Measurements from ENCODE around the gene ZNF200. TPM values are rescaled to one million over a fixed set of nuclear protein-coding genes. Genes with fewer than 3 reads are reported as not detected.
"Not testable (repeated sequence)": the region's sequence is repeated elsewhere in the genome, so short reads cannot be mapped to it uniquely, and the experiment has no call there.

ZNF200 gene
- total RNA-seq, 1 experiment from 2014 or later = 13.0 TPM

- ChIA-PET CTCF (no interaction called here), POLR2A (ENCODE audit: low non-redundant PET) (no interaction called here)
- no peak overlapping the region for H3K4me3 ChIP-seq (ENCODE audit: low read depth, low read length, poor library complexity, severe bottlenecking)
- no peak for TF ChIP-seq EZH2 (IDR thresholded peaks at IDR 0.05; ENCODE audit: borderline replicate concordance, low read depth, low read length, poor library complexity, severe bottlenecking)
- TF ChIP-seq CTCF (conservative IDR thresholded peaks at IDR 0.05; ENCODE audit: low read depth, low read length) = no peak
- no peaks in the 10 kb centered on the region for H3K9me3 ChIP-seq (ENCODE audit: low read depth, low read length, poor library complexity, severe bottlenecking)
- peaks cover 16% of the 10 kb centered on the region for H3K27me3 ChIP-seq (replicated peaks; ENCODE audit: insufficient read depth, low read depth, low read length, poor library complexity)
- no peak for DNase-seq (ENCODE audit: low spot score)
- H3K36me3 ChIP-seq (ENCODE audit: insufficient read depth, low read length, poor library complexity, severe bottlenecking) = no peaks in the 10 kb centered on the region
- BruUV-seq (replicated peaks) = no TSS peak
- no peak overlapping the region for H3K27ac ChIP-seq (ENCODE audit: low read depth, low read length, poor library complexity, severe bottlenecking)
- H3K4me1 ChIP-seq (ENCODE audit: insufficient read depth, low read length, poor library complexity, severe bottlenecking) = peaks cover 3% of the 10 kb centered on the region
- intact Hi-C loops (cut with micrococcal nuclease; ENCODE audit: unreplicated experiment) = no loop called here
These were observed 41.7 kb upstream of the ZNF200 start for GRCh38 chr16:3276679-3277078.

- H3K36me3 ChIP-seq (ENCODE audit: insufficient read depth, low read length, poor library complexity, severe bottlenecking) = no peaks in the 10 kb centered on the region
- H3K27me3 ChIP-seq (replicated peaks; ENCODE audit: insufficient read depth, low read depth, low read length, poor library complexity) = peaks cover 16% of the 10 kb centered on the region
- no peak overlapping the region for H3K27ac ChIP-seq (ENCODE audit: low read depth, low read length, poor library complexity, severe bottlenecking)
- CTCF ChIA-PET = no interaction called here
- DNase-seq (ENCODE audit: low spot score) = no peak
- H3K4me3 ChIP-seq (ENCODE audit: low read depth, low read length, poor library complexity, severe bottlenecking) = no peak overlapping the region
- peaks cover 3% of the 10 kb centered on the region for H3K4me1 ChIP-seq (ENCODE audit: insufficient read depth, low read length, poor library complexity, severe bottlenecking)
- POLR2A ChIA-PET (ENCODE audit: low non-redundant PET) = no interaction called here
- TF ChIP-seq CTCF (conservative IDR thresholded peaks at IDR 0.05; ENCODE audit: low read depth, low read length) (no peak), EZH2 (IDR thresholded peaks at IDR 0.05; ENCODE audit: borderline replicate concordance, low read depth, low read length, poor library complexity, severe bottlenecking) (no peak)
- intact Hi-C loops (cut with micrococcal nuclease; ENCODE audit: unreplicated experiment) = no loop called here
- H3K9me3 ChIP-seq (ENCODE audit: low read depth, low read length, poor library complexity, severe bottlenecking) = no peaks in the 10 kb centered on the region
- no TSS peak for BruUV-seq (replicated peaks)
These were observed 40.0 kb upstream of the ZNF200 start for GRCh38 chr16:3274947-3275346.

- BruUV-seq (replicated peaks) = no TSS peak
- Histone ChIP-seq H3K9me3 (ENCODE audit: low read depth, low read length, poor library complexity, severe bottlenecking) (no peaks in the 10 kb centered on the region), H3K36me3 (ENCODE audit: insufficient read depth, low read length, poor library complexity, severe bottlenecking) (no peaks in the 10 kb centered on the region), H3K4me1 (ENCODE audit: insufficient read depth, low read length, poor library complexity, severe bottlenecking) (peaks cover 3% of the 10 kb centered on the region), H3K27me3 (replicated peaks; ENCODE audit: insufficient read depth, low read depth, low read length, poor library complexity) (peaks cover 16% of the 10 kb centered on the region), H3K4me3 (ENCODE audit: low read depth, low read length, poor library complexity, severe bottlenecking) (no peak overlapping the region), H3K27ac (ENCODE audit: low read depth, low read length, poor library complexity, severe bottlenecking) (no peak overlapping the region)
- ChIA-PET CTCF (no interaction called here), POLR2A (ENCODE audit: low non-redundant PET) (no interaction called here)
- intact Hi-C loops (cut with micrococcal nuclease; ENCODE audit: unreplicated experiment) = no loop called here
- peak; percentile 34 for DNase-seq (ENCODE audit: low spot score)
- TF ChIP-seq CTCF (conservative IDR thresholded peaks at IDR 0.05; ENCODE audit: low read depth, low read length) = no peak
- TF ChIP-seq EZH2 (IDR thresholded peaks at IDR 0.05; ENCODE audit: borderline replicate concordance, low read depth, low read length, poor library complexity, severe bottlenecking) = no peak
These were observed 39.5 kb upstream of the ZNF200 start for GRCh38 chr16:3274490-3274889.

- CTCF ChIA-PET; H3K27ac ChIP-seq (ENCODE audit: low read depth, low read length, poor library complexity, severe bottlenecking); H3K4me3 ChIP-seq (ENCODE audit: low read depth, low read length, poor library complexity, severe bottlenecking); H3K9me3 ChIP-seq (ENCODE audit: low read depth, low read length, poor library complexity, severe bottlenecking); BruUV-seq (replicated peaks); DNase-seq (ENCODE audit: low spot score); H3K36me3 ChIP-seq (ENCODE audit: insufficient read depth, low read length, poor library complexity, severe bottlenecking); POLR2A ChIA-PET (ENCODE audit: low non-redundant PET); H3K4me1 ChIP-seq (ENCODE audit: insufficient read depth, low read length, poor library complexity, severe bottlenecking); H3K27me3 ChIP-seq (replicated peaks; ENCODE audit: insufficient read depth, low read depth, low read length, poor library complexity); intact Hi-C loops (cut with micrococcal nuclease; ENCODE audit: unreplicated experiment): not testable (repeated sequence)
These were observed 36.3 kb upstream of the ZNF200 start for GRCh38 chr16:3271281-3271680.

- BruUV-seq (replicated peaks); H3K27ac ChIP-seq (ENCODE audit: low read depth, low read length, poor library complexity, severe bottlenecking); intact Hi-C loops (cut with micrococcal nuclease; ENCODE audit: unreplicated experiment); H3K9me3 ChIP-seq (ENCODE audit: low read depth, low read length, poor library complexity, severe bottlenecking); H3K4me1 ChIP-seq (ENCODE audit: insufficient read depth, low read length, poor library complexity, severe bottlenecking); H3K4me3 ChIP-seq (ENCODE audit: low read depth, low read length, poor library complexity, severe bottlenecking); H3K36me3 ChIP-seq (ENCODE audit: insufficient read depth, low read length, poor library complexity, severe bottlenecking); H3K27me3 ChIP-seq (replicated peaks; ENCODE audit: insufficient read depth, low read depth, low read length, poor library complexity); DNase-seq (ENCODE audit: low spot score); CTCF ChIA-PET; POLR2A ChIA-PET (ENCODE audit: low non-redundant PET): not testable (repeated sequence)
These were observed 35.8 kb upstream of the ZNF200 start for GRCh38 chr16:3270718-3271117.

Measured in A673 (cell line).